ENCODE data around the gene ADAMTS8.
"Not testable (repeated sequence)": the region's sequence is repeated elsewhere in the genome, so short reads cannot be mapped to it uniquely, and the experiment has no call there.

DNA sequence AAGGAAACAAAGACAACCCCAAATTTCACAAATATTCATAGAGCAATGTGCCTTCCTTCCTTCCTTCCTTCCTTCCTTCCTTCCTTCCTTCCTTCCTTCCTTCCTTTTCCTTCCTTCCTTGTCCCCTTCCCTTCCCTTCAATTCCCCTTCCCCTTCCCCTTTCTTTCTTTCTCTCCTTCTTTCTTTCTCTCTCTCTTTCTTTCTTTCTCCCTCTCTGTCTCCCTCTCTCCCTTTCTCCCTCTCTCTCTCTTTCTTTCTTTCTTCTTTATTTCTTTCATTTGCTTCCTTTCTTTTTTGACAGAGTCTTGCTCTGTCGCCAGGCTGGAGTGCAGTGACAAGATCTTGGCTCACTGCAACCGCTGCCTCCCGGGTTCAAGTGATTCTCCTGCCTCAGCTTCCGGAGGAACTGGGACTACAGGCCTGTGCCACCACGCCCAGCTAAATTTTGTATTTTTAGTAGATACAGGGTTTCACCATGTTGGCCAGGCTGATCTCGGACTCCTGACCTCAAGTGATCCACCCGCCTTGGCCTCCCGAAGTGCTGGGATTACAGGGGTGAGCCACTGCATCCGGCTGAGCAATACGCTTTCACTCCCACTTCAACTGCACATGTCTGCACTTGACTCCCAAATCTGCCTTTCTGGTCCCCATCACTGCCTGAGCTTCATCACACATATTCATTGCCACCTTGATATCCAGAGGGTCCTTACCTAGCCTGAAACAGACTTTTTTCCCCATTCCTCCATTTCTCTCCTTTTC, 10.2 kb upstream of the ADAMTS8 start:
- not testable (repeated sequence) for TF ChIP-seq CTCF (IDR thresholded peaks at IDR 0.05); POLR2A (IDR thresholded peaks at IDR 0.05; ENCODE audit: low read depth); POLR2AphosphoS5 (IDR thresholded peaks at IDR 0.05)

Data from esophagus muscularis mucosa (tissue), 3 donors.